ENCODE data around the gene C1QTNF5.

DNA sequence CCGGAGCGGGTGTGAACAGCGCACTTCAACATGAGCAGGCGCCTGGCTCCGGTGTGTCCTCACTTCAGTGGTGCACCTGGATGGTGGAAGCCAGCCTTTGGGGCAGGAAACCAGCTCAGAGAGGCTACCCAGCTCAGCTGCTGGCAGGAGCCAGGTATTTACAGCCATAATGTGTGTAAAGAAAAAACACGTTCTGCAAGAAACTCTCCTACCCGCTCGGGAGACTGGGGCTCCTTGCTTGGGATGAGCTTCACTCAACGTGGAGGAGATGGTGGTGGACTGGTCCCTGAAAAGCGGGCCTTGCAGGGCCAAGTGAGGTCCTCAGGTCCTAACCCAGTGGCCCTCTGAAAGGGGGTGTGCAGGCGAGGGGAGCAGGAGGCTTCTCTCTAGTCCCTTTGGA is 31.3 kb downstream of the C1QTNF5 start:
- TF ChIP-seq, protein P1, sequence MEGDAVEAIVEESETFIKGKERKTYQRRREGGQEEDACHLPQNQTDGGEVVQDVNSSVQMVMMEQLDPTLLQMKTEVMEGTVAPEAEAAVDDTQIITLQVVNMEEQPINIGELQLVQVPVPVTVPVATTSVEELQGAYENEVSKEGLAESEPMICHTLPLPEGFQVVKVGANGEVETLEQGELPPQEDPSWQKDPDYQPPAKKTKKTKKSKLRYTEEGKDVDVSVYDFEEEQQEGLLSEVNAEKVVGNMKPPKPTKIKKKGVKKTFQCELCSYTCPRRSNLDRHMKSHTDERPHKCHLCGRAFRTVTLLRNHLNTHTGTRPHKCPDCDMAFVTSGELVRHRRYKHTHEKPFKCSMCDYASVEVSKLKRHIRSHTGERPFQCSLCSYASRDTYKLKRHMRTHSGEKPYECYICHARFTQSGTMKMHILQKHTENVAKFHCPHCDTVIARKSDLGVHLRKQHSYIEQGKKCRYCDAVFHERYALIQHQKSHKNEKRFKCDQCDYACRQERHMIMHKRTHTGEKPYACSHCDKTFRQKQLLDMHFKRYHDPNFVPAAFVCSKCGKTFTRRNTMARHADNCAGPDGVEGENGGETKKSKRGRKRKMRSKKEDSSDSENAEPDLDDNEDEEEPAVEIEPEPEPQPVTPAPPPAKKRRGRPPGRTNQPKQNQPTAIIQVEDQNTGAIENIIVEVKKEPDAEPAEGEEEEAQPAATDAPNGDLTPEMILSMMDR (IDR thresholded peaks at IDR 0.05) = no peak
- no peak for TF ChIP-seq POLR2A (IDR thresholded peaks at IDR 0.05)
